ENCODE data around the gene PARP9. TPM values are rescaled to one million over a fixed set of nuclear protein-coding genes. Genes with fewer than 3 reads are reported as not detected.

Gene PARP9
- total and polyA plus RNA-seq, 2 of the 13 experiments (the other 11 are each of a cell fraction or from before 2014, with no cell fraction given) = 6.5 to 10.6 TPM

- peak; percentile 69 for TF ChIP-seq POGK (CRISPR knock-in tag; conservative IDR thresholded peaks at IDR 0.05)
- TF ChIP-seq, protein P1, sequence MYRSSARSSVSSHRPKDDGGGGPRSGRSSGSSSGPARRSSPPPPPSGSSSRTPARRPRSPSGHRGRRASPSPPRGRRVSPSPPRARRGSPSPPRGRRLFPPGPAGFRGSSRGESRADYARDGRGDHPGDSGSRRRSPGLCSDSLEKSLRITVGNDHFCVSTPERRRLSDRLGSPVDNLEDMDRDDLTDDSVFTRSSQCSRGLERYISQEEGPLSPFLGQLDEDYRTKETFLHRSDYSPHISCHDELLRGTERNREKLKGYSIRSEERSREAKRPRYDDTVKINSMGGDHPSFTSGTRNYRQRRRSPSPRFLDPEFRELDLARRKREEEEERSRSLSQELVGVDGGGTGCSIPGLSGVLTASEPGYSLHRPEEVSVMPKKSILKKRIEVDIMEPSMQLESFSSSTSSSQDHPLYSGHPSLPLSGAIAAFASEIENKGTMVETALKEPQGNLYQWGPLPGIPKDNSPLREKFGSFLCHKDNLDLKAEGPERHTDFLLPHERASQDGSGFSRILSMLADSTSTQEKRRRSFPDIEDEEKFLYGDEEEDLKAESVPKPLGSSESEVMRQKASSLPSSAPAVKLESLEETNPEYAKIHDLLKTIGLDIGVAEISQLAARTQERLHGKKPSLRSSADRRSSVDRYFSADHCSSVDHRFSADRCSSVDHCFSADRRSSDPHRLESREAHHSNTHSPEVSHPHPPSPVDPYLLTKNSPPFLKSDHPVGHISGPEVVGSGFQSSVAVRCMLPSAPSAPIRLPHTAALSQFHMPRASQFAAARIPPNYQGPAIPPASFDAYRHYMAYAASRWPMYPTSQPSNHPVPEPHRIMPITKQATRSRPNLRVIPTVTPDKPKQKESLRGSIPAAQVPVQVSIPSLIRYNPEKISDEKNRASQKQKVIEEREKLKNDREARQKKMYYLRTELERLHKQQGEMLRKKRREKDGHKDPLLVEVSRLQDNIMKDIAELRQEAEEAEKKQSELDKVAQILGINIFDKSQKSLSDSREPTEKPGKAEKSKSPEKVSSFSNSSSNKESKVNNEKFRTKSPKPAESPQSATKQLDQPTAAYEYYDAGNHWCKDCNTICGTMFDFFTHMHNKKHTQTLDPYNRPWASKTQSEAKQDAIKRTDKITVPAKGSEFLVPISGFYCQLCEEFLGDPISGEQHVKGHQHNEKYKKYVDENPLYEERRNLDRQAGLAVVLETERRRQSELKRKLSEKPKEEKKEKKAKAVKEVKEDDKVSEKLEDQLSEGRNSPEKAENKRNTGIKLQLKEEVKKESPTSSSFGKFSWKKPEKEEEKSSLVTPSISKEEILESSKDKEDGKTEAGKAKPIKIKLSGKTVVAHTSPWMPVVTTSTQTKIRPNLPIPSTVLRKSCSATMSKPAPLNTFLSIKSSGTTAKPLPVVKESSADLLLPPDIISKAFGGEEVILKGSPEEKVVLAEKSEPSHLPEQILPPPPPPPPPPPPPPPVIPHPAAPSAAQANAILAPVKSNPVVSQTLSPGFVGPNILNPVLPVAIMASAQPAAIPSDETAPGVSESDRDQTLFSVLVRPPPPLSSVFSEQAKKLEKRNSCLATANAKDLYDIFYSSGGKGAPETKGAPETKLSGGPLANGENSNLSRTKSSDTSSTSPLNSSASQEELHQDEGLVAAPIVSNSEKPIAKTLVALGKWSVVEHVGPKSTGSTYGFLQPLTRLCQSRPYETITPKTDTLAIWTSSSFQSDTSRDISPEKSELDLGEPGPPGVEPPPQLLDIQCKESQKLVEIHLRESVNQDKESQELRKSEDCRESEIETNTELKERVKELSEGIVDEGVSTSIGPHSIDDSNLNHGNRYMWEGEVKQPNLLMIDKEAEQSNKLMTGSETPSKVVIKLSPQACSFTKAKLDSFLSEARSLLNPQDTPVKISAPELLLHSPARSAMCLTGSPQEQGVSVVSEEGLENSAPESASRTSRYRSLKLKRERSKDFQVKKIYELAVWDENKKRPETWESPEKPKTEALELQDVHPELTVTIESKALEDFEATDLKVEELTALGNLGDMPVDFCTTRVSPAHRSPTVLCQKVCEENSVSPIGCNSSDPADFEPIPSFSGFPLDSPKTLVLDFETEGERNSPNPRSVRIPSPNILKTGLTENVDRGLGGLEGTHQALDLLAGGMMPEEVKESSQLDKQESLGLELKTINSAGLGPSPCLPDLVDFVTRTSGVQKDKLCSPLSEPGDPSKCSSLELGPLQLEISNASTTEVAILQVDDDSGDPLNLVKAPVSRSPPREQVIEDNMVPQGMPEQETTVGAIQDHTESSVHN (CRISPR knock-in tag; IDR thresholded peaks at IDR 0.05) = no peak
- no peak for TF ChIP-seq ZSCAN12 (CRISPR knock-in tag; IDR thresholded peaks at IDR 0.05)
- peak; percentile 44; the same call in 1 of the 2 replicates for TF ChIP-seq ZNF850 (CRISPR knock-in tag; conservative IDR thresholded peaks at IDR 0.05)
- TF ChIP-seq ZNF33A (CRISPR knock-in tag; IDR thresholded peaks at IDR 0.05; ENCODE audit: borderline replicate concordance) = no peak
- TF ChIP-seq ZNF207 (IDR thresholded peaks at IDR 0.05; ENCODE audit: borderline replicate concordance) = no peak
- no peak for TF ChIP-seq NFYB (CRISPR knock-in tag; IDR thresholded peaks at IDR 0.05)
- TF ChIP-seq ZMYM3 (CRISPR knock-in tag; IDR thresholded peaks at IDR 0.05) = no peak
- no peak for TF ChIP-seq JDP2 (CRISPR knock-in tag; IDR thresholded peaks at IDR 0.05; ENCODE audit: borderline replicate concordance)
- TF ChIP-seq KLF11 (CRISPR knock-in tag; IDR thresholded peaks at IDR 0.05) = no peak
- TF ChIP-seq, protein P2, sequence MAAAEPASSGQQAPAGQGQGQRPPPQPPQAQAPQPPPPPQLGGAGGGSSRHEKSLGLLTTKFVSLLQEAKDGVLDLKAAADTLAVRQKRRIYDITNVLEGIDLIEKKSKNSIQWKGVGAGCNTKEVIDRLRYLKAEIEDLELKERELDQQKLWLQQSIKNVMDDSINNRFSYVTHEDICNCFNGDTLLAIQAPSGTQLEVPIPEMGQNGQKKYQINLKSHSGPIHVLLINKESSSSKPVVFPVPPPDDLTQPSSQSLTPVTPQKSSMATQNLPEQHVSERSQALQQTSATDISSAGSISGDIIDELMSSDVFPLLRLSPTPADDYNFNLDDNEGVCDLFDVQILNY (CRISPR knock-in tag; conservative IDR thresholded peaks at IDR 0.05) = peak; percentile 24; the same call in 1 of the 2 replicates
- TF ChIP-seq HHEX (CRISPR knock-in tag; IDR thresholded peaks at IDR 0.05) = no peak
- no peak for TF ChIP-seq ZNF713 (CRISPR knock-in tag; IDR thresholded peaks at IDR 0.05)
- TF ChIP-seq ATF7 (IDR thresholded peaks at IDR 0.05) = no peak
- TF ChIP-seq ATF7 (CRISPR knock-in tag; IDR thresholded peaks at IDR 0.05) = no peak
- peak; percentile 18; the same call in 1 of the 2 replicates for TF ChIP-seq FOXK1 (CRISPR knock-in tag; IDR thresholded peaks at IDR 0.05; ENCODE audit: borderline replicate concordance, low read depth)
- peak; percentile 67 for TF ChIP-seq HOXD1 (CRISPR knock-in tag; IDR thresholded peaks at IDR 0.05)
- TF ChIP-seq PHF8 (CRISPR knock-in tag; IDR thresholded peaks at IDR 0.05) = peak; percentile 95
- peak; percentile 59; the same call in 1 of the 2 replicates for TF ChIP-seq ZNF580 (CRISPR knock-in tag; IDR thresholded peaks at IDR 0.05; ENCODE audit: borderline replicate concordance, low read depth)
These were observed 49.7 kb downstream of the PARP9 start, which contains the start of gene KPNA1 (continued) for GRCh38 chr3:122514123-122515019.
